GM19238 (cell line): ENCODE measurements around the gene KIAA1328.
"Not testable (repeated sequence)": the region's sequence is repeated elsewhere in the genome, so short reads cannot be mapped to it uniquely, and the experiment has no call there.

ENCODE experiments used
- DNase-seq: peaks from one replicate; pipeline ENCODE4 v3.0.0; 2011; ENCODE audit warnings: low spot score; ENCODE audit not compliant: insufficient read length

Gene KIAA1328

DNA sequence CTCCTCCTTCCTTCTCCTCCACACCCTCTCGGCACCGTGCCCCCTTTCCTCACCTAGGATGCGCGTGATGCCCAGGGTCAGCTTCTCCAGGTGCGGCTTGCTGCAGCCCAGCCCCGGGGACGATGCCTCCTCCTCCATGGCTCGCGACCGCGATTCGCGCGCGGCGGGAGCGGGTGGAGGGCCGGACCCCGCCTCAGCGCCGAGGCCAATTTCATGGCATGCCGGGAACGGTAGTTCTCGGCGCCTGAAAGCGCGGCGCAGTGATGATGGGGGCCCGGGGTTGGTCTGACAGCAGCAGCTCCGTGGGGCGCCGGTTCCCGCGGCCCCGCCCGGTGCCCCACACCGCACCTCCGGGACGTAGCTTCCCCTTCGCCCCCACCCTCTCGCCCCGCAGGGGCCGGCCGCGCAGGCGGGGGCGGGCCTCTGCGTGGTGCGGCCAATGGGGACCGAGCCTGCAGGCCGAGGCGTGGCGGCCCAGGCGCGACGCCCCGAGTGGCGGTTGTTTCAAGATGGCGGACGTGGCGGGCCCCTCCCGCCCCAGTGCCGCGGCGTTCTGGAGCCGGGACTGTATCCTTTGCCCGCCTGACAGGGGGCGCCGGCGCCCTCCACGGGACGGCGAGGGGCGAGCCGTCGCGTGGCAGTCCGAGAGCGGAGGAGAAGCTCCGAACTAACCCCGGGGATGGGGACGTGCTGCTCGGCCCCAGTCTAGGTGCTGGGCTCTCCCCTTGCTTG is at the start of gene KIAA1328, which contains the start of gene TPGS2:
TSS of gene KIAA1328 (plus strand) at position 498 of the 732 bp plus-strand sequence. CDS start at position 510, 12 bp downstream.
TSS of gene TPGS2 (minus strand) at position 373 of the 732 bp plus-strand sequence. CDS start at position 138, 235 bp downstream.
- peak; percentile 87 for DNase-seq

- DNase-seq: no peak
Observed at GRCh38 chr18:36780748-36781147, 48.2 kb upstream of the KIAA1328 start.

GRCh38 chr18:36782710-36783109 is 46.2 kb upstream of the KIAA1328 start:
- no peak for DNase-seq

DNA sequence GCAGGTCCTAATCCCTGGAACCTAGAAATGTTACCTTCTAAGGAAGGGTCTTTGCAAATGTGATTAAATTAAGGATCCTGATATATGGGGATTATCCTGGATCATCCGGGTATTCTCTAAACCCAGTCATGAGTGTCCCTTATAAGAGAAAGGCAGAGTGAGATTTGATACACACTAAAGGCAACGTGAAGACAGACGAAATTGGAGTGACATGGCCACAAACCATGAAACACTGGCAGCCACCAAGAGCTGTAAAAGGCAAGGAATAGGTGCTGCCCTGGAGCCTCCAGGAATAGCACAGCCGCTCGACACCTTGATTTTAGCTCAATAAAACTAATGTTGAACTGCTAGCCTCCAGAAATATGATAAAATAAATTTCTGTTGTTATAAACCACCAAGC is 45.1 kb upstream of the KIAA1328 start:
- DNase-seq: no peak

GRCh38 chr18:36786686-36787085 is 42.2 kb upstream of the KIAA1328 start:
- no peak for DNase-seq

DNA sequence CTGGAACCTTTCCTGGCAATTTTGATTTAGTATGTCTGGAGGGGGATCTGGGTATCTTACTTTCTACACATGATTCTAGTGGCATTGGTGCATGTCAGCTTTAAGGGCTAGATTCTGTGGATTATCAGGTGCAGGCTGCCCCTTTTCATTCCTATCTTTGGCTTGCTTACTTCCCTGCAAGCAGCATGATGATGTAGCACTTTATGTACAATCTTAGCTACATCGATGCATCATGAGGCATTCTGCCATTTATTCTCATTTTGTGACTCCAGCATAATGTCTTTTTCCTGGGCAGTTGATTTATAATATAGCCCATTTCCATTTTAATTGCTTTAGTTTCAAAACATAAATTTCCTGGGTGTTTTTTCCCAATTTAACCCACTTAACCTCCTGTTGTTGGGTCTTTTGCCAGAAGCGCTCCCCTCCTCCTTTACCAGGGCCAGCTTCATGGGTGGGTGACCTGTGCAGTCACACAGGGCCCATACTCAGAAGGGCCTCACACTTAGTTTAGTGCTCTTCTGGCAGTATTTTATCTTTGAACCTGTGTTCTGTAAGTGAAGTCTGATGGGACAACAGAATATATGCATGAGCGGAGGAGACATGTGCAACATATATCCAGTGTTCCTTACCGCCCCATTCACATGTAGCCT is 36.2 kb upstream of the KIAA1328 start:
- DNase-seq: no peak

DNA sequence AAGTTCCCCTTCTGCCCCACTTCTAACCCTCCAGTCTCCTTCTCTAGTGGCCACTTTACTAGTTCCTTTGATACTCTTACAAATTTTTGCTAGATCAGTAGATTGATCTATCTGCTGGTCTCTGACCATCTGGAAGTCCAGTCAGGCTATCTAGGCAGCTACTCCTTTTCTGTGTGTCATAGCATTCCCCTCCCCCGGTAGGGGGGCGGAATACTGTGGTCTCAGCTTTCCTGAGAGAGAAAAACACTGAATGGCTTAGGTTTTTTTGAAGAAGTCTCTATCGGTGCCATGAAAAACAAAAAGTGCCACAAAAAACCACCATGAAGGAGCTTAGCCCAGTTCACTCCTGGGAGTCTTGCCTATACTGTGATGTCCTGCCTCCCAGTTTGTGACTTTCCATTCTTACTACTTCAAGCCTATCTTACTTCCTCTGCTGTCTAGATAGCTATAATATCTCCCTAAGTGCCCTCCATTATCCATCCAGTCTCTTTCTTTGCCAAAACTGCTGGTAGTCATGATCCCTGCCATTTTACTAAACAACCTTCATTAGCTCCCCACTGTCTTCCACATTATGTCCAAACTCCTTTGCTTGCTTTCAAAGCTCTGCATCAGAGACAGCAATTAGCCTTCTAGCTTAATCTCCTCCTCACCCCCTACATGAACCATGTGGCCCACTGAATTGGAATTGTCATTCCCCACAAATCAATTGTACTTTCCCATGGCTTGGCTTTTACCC is 30.0 kb upstream of the KIAA1328 start:
- no peak for DNase-seq

- DNase-seq: no peak
Observed at GRCh38 chr18:36805105-36805504, 23.8 kb upstream of the KIAA1328 start.

GRCh38 chr18:36808681-36809080 is 20.2 kb upstream of the KIAA1328 start:
- no peak for DNase-seq

DNA sequence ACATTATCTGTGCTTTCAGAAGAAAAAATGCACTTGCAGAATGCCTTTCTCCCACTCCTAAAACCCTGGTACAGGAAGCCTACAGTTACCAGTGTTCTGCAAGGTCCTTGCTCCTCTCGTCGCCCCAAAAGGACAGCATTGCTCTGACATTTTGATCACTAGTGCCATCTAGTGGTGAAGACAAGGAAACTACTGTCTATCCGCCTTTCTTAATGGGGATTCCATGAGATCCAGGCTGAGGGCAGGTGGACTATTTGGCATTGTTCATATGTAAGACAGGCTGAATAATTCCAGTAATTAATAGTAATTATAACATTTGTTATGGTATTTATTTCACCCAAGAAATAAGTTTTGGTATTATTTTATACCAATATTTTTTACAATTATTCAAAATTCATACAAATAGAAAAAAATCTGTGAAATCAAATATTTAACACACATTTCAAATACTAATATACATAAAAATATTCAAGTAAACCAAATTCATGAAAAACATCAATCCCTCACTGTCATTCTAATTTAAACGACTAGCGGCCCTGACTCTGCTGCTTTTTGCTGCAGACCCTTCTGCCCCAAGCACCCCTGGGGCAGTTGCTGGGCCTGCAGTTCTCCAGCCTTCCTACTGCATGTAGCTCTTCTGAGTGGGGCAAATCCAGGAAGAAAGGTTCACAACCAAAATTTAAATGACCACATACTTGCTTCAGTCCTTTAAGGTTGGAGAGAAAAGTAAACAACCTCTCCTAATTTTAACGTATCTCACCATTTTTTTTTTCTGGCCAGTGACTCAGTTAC is 19.1 kb upstream of the KIAA1328 start:
- peak; percentile 63 for DNase-seq

- DNase-seq: no peak
Observed at GRCh38 chr18:36811430-36811829, 17.5 kb upstream of the KIAA1328 start.

DNA sequence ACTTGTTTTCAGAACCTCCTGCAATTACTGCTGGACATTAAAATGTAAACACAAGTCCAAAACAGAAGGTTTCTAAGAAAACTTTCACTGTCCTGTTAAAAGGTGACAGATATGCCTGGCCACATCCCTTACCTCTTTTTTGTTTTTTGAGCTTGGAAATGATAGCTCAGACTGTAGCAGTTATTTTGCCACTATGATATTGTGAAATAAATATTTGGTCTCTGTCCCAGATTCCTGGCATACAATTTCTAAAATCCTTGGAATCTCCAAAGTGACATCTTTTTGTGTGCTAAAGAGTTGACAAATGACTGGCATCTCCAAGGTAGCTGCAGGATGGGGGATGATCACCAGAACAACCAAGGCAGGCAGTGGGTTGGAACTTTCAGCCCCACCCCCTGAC is 17.0 kb upstream of the KIAA1328 start:
- DNase-seq: no peak

DNA sequence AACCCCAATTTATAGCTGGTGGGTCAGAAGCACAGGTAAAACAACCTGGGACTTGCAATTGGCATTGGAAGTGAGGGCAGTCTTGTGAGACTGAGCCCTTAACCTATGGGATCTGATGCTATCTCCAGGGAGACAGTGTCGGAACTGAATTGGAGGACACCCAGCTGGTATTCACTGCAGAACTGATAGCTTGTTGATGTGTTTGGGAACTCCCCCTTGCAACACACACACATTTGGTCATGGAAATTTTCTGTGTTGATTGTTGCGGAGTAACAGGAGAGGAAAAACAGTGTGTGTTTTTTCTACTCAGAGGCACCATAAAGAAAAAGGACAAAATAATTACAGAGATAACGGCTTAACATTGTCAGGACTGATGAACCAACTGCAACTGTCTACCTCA is 16.2 kb upstream of the KIAA1328 start:
- DNase-seq: no peak

DNA sequence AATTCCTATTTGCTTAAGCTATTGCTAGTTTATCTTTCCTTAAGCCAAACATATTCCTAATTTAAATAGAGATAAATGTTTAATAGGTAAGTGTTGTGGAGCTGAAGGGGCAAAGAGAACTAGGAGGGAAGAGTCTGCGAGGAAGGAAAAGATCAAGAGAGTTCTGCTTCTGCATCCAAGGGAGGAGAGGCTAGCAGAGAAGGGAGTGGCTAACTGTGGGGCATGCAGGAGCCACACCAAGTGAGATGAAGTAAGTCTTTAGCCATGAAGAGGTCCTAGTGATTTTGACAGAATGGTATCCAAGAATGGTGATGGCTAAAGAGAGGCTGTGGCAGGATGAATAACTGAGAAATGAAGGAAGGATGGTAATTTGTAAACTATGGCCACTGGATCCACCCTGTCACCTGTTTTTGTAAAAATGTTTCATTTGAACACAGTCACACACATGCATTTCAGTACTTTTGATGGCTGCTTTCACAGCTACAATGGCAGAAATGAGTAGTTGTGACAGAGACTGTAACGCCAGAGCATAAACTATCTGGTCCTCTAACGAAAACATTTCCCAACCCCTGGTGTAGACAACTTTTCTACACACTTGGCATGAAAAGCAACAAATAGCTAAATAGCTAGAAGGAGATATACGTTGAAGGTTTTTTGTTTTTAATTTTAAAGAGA is 15.7 kb upstream of the KIAA1328 start:
- DNase-seq: no peak

GRCh38 chr18:36813824-36814223 is 15.1 kb upstream of the KIAA1328 start:
- DNase-seq: no peak

GRCh38 chr18:36814994-36815393 is 13.9 kb upstream of the KIAA1328 start:
- no peak for DNase-seq

GRCh38 chr18:36816096-36816495 is 12.8 kb upstream of the KIAA1328 start:
- DNase-seq: not testable (repeated sequence)

DNA sequence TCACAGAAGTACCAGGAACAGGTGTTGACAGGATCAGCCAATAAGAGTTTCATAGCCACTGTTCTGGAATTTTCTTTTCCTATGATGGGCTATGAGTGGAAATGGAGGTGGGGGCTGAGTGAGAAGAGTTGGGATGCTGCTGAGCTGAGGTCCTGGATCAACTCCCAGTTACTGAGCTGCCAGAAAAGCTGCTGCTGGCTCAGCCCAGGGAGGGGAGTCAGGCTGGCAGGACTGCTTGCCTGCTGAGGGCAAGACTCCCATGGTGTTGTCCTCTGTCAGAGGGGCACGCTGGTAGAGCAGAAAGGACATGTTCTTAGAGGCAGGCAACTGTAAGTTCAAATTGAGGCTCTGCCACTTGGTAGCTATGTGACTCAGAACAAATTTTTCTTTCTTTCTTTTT is 11.9 kb upstream of the KIAA1328 start:
- no peak for DNase-seq

GRCh38 chr18:36818652-36819051 is 10.3 kb upstream of the KIAA1328 start:
- DNase-seq: no peak

DNA sequence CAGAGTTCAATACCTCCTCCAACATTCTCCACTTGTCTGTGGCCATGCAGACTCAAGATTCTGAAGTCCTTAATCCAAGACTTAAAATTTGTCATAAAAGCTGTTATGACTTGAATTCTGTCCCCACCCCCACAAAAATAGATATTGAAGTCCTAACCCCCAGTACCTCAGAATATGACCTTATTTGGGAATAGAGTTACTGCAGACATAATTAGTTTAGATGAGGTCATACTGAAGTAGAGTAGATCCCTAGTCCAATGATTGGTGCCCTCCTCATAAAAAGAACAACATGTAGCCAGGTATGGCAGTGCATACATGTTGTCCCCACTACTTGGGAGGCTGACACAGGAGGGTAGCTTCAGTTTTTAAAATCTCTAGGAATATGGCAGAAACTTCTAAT is 9.3 kb upstream of the KIAA1328 start:
- DNase-seq: no peak

DNA sequence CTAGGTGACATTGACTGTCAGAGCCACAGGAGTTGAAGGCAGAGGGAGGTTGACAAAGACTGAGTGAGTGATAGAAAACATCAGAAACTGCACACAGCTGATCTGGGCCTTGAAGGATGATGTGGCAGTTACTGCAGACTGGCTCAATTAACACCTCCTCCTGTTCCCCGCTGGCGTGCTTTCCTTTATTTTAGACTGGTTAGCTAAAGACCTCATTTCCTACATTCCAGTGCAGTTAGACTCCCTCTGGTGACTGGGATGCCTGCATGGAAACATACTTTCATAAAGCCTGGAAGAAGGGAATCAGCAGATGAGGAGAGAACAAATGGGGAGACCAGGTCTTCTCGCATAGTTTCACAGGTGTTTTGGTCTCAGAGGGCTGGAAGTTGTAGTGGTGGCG is 7.2 kb upstream of the KIAA1328 start:
- no peak for DNase-seq
